ENCODE results near the gene ARL2.

GRCh38 chr11:65047581-65048422, 33.8 kb downstream of the ARL2 start:
- TF ChIP-seq, protein P1, sequence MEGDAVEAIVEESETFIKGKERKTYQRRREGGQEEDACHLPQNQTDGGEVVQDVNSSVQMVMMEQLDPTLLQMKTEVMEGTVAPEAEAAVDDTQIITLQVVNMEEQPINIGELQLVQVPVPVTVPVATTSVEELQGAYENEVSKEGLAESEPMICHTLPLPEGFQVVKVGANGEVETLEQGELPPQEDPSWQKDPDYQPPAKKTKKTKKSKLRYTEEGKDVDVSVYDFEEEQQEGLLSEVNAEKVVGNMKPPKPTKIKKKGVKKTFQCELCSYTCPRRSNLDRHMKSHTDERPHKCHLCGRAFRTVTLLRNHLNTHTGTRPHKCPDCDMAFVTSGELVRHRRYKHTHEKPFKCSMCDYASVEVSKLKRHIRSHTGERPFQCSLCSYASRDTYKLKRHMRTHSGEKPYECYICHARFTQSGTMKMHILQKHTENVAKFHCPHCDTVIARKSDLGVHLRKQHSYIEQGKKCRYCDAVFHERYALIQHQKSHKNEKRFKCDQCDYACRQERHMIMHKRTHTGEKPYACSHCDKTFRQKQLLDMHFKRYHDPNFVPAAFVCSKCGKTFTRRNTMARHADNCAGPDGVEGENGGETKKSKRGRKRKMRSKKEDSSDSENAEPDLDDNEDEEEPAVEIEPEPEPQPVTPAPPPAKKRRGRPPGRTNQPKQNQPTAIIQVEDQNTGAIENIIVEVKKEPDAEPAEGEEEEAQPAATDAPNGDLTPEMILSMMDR (conservative IDR thresholded peaks at IDR 0.05 in 1 of 2, IDR thresholded peaks at IDR 0.05 in 1 of 2; ENCODE audit: low read depth in 1 of 2, low read length in 2 of 2): no peak
- no peak for TF ChIP-seq EZH2 (IDR thresholded peaks at IDR 0.05; ENCODE audit: low read length, missing control alignments)
